Activated CD4-positive, alpha-beta T cell treated with anti-CD3 and anti-CD28 coated beads, Interleukin-2, amount 10 ng/mL, durations not matched to agents 7 days and 5 days (primary cell): ENCODE results near the gene NRN1L. TPM values are rescaled to one million over a fixed set of nuclear protein-coding genes. Genes with fewer than 3 reads are reported as not detected.
A peak's percentile ranks its signal among the peaks of the same experiment; 100 is the strongest.
"Not testable (repeated sequence)": the region's sequence is repeated elsewhere in the genome, so short reads cannot be mapped to it uniquely, and the experiment has no call there.

Experiments used
- CTCF ChIA-PET: fragments of 350-600 bp; sonication (Branson Sonifier 250); formaldehyde crosslinking; loops from one replicate; lab custom pipeline; 2021; ENCODE audit warnings: antibody characterized with exemption; lab: Charles Lee
- POLR2A ChIA-PET: fragments of 350-600 bp; sonication (Branson Sonifier 250); formaldehyde crosslinking; loops from one replicate; lab custom pipeline; 2021; ENCODE audit warnings: antibody characterized with exemption; lab: Charles Lee
- DNase-seq: peaks from one replicate; pipeline ENCODE4 v3.0.0-alpha.2; 2020
- H3K27ac Mint-ChIP-seq: one replicate; pipeline ENCODE4 v1.8.0; 2021; ENCODE audit warnings: mild to moderate bottlenecking, moderate library complexity, mixed read lengths
- H3K27me3 Mint-ChIP-seq: one replicate; pipeline ENCODE4 v1.8.0; 2021; ENCODE audit warnings: mixed read lengths
- H3K36me3 Mint-ChIP-seq: one replicate; pipeline ENCODE4 v1.8.0; 2021; ENCODE audit warnings: low read depth, mixed read lengths
- H3K4me1 Mint-ChIP-seq: one replicate; pipeline ENCODE4 v1.8.0; 2021; ENCODE audit warnings: mixed read lengths
- H3K4me3 Mint-ChIP-seq: one replicate; pipeline ENCODE4 v1.8.0; 2021; ENCODE audit warnings: mild to moderate bottlenecking, moderate library complexity, mixed read lengths
- H3K9me3 Mint-ChIP-seq: one replicate; pipeline ENCODE4 v1.8.0; 2021; ENCODE audit warnings: mixed read lengths
- total RNA-seq, 2 experiments: library from RNA; stranded (reverse); gene quantifications; one replicate each; pipeline ENCODE4 v1.2.3, GENCODE V29; 2021

NRN1L gene
- 1 to 10 TPM; 1.5 to 2.5 TPM for total RNA-seq

DNA sequence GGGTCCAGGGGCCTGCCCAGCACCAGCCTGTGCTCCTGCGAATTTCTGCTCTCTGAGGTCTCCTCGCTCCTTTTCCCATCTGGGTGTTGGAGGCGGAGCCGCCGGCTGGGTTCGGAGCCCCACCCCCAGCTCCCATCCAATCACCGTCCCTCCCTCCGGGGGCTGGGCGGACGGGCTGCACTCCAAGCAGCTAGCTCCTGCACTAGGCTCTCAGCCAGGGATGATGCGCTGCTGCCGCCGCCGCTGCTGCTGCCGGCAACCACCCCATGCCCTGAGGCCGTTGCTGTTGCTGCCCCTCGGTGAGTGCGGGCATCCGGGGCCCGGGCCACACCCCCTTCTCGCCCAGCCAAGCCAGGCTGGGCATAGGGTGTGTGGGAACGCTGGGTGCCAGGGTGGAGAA lies at the start of gene NRN1L:
Gene NRN1L (plus strand): TSS at position 202 of the 400 bp plus-strand sequence. CDS start 19 bp downstream, at position 221.
- no peak within 1 kb of the TSS for H3K27ac Mint-ChIP-seq
- no peaks in the 10 kb centered on the region for H3K4me1 Mint-ChIP-seq
- no peaks in the 10 kb centered on the region for H3K27me3 Mint-ChIP-seq
- H3K4me3 Mint-ChIP-seq: no peak within 1 kb of the TSS
- ChIA-PET CTCF (interaction anchor here (0.9 to 3.7 kb wide), 14 partner anchors 8 to 71 kb away, joined by 3 to 24 read pairs (median 5); partner anchors contain the start of gene PSKH1), POLR2A (no interaction called here)
- H3K36me3 Mint-ChIP-seq: peaks cover 28% of the 10 kb centered on the region
- DNase-seq: no peak
- no peaks in the 10 kb centered on the region for H3K9me3 Mint-ChIP-seq

GRCh38 chr16:67837190-67837589 lies 47.5 kb upstream of the NRN1L start:
- CTCF ChIA-PET: interaction anchor here (0.9 to 1.0 kb wide), 2 partner anchors 9 to 20 kb away, joined by 3 to 5 read pairs; no protein-coding TSS in a partner anchor
- H3K9me3 Mint-ChIP-seq, DNase-seq, POLR2A ChIA-PET, H3K4me3 Mint-ChIP-seq, H3K27ac Mint-ChIP-seq, H3K27me3 Mint-ChIP-seq, H3K36me3 Mint-ChIP-seq: not testable (repeated sequence)
- H3K4me1 Mint-ChIP-seq: peaks cover 23% of the 10 kb centered on the region

DNA sequence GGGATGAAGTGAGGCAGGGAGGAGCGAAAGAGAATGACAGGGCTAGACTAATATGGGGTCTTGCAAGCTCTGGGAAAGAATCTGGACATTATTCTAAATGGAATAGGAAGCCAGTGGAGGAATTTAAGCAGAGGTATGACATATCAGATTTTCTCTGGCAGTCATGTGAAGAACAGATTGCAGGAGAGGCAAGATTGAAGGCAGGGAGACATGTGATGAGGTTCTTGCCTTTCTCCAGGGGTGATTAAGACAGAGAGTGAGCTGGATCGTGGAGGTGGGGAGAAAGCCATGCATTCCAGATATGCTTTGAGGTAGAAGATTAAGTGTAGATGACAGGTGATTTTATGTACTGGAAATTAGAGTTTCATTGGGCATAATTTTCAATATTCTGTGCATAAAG lies 46.9 kb upstream of the NRN1L start:
- POLR2A ChIA-PET: no interaction called here
- Mint-ChIP-seq H3K27ac (no peak overlapping the region), H3K27me3 (no peaks in the 10 kb centered on the region), H3K4me1 (peaks cover 17% of the 10 kb centered on the region), H3K4me3 (no peak overlapping the region), H3K9me3 (no peaks in the 10 kb centered on the region), H3K36me3 (no peaks in the 10 kb centered on the region)
- DNase-seq: no peak
- CTCF ChIA-PET: interaction anchor here (0.9 kb wide), 1 partner anchor 21 kb away, joined by 5 read pairs; no protein-coding TSS in a partner anchor

DNA sequence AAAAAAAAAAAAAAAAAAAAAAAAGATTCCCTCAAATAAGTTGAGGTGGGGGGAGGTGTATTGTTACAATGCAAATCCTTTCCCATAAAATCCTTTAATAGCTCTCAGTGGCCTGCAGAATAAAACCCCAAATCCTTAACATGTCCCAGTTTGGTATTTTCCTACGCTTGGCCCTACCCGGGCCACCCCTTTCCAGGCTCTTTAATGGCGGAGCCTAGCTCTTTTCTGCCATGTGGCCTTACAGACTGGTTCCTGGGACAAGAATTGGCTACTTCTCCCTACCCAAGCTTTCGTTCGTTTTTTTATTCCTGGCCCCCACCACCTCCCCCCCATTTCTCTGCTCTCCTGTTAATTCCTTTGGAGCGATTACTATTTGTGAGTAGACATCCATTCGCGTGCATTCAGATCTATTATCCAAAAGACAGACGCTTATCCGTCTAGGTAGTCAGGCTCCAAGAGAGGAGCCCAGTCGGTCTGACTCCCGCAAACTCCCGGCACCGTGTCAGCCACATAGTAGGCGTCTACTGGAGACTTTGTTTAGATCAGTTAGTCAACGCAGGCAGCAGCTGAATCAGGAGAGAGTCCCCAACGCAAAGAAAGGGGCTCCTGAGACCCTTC lies 43.4 kb upstream of the NRN1L start:
- H3K36me3 Mint-ChIP-seq: peaks cover 12% of the 10 kb centered on the region
- ChIA-PET POLR2A (no interaction called here), CTCF (interaction anchor here (0.8 to 1.6 kb wide), 7 partner anchors 11 to 320 kb away, joined by 3 to 8 read pairs (median 4); no protein-coding TSS in a partner anchor)
- H3K9me3 Mint-ChIP-seq: no peaks in the 10 kb centered on the region
- H3K27ac Mint-ChIP-seq: peak overlapping the region; percentile 98
- peaks cover 40% of the 10 kb centered on the region for H3K4me1 Mint-ChIP-seq
- H3K4me3 Mint-ChIP-seq: peak overlapping the region; percentile 91
- DNase-seq: no peak
- H3K27me3 Mint-ChIP-seq: no peaks in the 10 kb centered on the region

GRCh38 chr16:67841816-67842508 lies 42.7 kb upstream of the NRN1L start, which contains the start of gene THAP11:
TSS of gene THAP11 (plus strand) at chr16:67842320. CDS start at chr16:67842555, 235 bp downstream.
- H3K9me3 Mint-ChIP-seq: no peaks in the 10 kb centered on the region
- peak within 1 kb of the TSS; percentile 91 for H3K4me3 Mint-ChIP-seq
- peaks cover 40% of the 10 kb centered on the region for H3K4me1 Mint-ChIP-seq
- POLR2A ChIA-PET: no interaction called here
- DNase-seq: peak; percentile 97
- CTCF ChIA-PET: interaction anchor here (0.8 to 3.5 kb wide), 7 partner anchors 8 to 320 kb away, joined by 3 to 16 read pairs (median 4); no protein-coding TSS in a partner anchor
- no peaks in the 10 kb centered on the region for H3K27me3 Mint-ChIP-seq
- H3K36me3 Mint-ChIP-seq: peaks cover 12% of the 10 kb centered on the region
- peak within 1 kb of the TSS; percentile 98 for H3K27ac Mint-ChIP-seq

DNA sequence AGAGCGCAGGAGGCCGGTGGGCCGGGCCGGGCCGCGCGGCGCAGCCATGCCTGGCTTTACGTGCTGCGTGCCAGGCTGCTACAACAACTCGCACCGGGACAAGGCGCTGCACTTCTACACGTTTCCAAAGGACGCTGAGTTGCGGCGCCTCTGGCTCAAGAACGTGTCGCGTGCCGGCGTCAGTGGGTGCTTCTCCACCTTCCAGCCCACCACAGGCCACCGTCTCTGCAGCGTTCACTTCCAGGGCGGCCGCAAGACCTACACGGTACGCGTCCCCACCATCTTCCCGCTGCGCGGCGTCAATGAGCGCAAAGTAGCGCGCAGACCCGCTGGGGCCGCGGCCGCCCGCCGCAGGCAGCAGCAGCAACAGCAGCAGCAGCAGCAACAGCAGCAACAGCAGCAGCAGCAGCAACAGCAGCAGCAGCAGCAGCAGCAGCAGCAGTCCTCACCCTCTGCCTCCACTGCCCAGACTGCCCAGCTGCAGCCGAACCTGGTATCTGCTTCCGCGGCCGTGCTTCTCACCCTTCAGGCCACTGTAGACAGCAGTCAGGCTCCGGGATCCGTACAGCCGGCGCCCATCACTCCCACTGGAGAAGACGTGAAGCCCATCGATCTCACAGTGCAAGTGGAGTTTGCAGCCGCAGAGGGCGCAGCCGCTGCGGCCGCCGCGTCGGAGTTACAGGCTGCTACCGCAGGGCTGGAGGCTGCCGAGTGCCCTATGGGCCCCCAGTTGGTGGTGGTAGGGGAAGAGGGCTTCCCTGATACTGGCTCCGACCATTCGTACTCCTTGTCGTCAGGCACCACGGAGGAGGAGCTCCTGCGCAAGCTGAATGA lies 42.0 kb upstream of the NRN1L start:
- H3K9me3 Mint-ChIP-seq: no peaks in the 10 kb centered on the region
- peak overlapping the region; percentile 90 for H3K4me3 Mint-ChIP-seq
- CTCF ChIA-PET: interaction anchor here (0.7 to 3.5 kb wide), 6 partner anchors 9 to 32 kb away, joined by 3 to 16 read pairs (median 5); no protein-coding TSS in a partner anchor
- peaks cover 43% of the 10 kb centered on the region for H3K4me1 Mint-ChIP-seq
- peak overlapping the region; percentile 95 for H3K27ac Mint-ChIP-seq
- H3K27me3 Mint-ChIP-seq: no peaks in the 10 kb centered on the region
- DNase-seq: peak; percentile 64
- peaks cover 12% of the 10 kb centered on the region for H3K36me3 Mint-ChIP-seq
- POLR2A ChIA-PET: no interaction called here

DNA sequence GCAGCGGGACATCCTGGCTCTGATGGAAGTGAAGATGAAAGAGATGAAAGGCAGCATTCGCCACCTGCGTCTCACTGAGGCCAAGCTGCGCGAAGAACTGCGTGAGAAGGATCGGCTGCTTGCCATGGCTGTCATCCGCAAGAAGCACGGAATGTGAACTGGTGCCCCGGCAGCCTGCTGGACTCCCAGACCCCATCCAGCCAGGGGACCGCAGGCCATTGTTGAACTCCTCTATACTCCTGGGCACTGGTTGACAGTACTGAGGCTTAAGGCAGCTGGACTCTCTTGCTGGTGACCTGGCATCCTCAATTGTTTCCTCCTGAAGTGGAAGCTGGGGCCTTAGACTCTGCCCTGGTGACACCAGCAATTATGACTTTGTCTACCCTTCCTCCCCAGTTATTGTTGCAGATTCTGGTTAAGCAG lies 41.3 kb upstream of the NRN1L start:
- POLR2A ChIA-PET: interaction anchor here (0.6 kb wide), 1 partner anchor 106 kb away, joined by 3 read pairs; no protein-coding TSS in a partner anchor
- no peaks in the 10 kb centered on the region for H3K9me3 Mint-ChIP-seq
- H3K27me3 Mint-ChIP-seq: no peaks in the 10 kb centered on the region
- peak overlapping the region; percentile 95 for H3K27ac Mint-ChIP-seq
- peaks cover 49% of the 10 kb centered on the region for H3K4me1 Mint-ChIP-seq
- peak; percentile 76 for DNase-seq
- CTCF ChIA-PET: interaction anchor here (0.5 to 3.5 kb wide), 7 partner anchors 10 to 267 kb away, joined by 3 to 16 read pairs (median 4); no protein-coding TSS in a partner anchor
- H3K4me3 Mint-ChIP-seq: peak overlapping the region; percentile 90
- H3K36me3 Mint-ChIP-seq: peaks cover 12% of the 10 kb centered on the region

DNA sequence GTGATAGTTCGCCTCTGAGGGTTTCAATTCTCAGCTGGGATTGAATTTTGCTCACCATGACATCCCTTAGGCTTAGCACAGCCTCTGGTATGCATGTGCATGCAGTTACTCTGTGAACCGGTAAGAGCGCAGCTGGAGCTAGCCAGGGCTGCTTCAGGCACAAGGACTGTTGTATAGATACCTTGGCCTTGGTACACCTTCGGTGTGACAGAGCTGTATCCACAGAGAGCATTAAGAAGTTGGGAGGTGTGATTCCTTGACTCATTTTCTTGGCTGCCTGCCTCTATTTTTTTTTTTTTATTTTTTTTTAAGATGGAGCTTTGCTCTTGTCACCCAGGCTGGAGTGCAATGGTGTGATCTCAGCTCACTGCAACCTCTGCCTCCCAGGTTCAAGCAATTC lies 40.2 kb upstream of the NRN1L start:
- ChIA-PET POLR2A (interaction anchor here (0.5 to 0.7 kb wide), 2 partner anchors 43 to 154 kb away, joined by 3 to 4 read pairs; no protein-coding TSS in a partner anchor), CTCF (interaction anchor here (0.7 to 3.5 kb wide), 7 partner anchors 11 to 363 kb away, joined by 3 to 16 read pairs (median 6); partner anchors contain the start of genes ATP6V0D1 and NRN1L)
- no peak for DNase-seq
- Mint-ChIP-seq H3K27me3 (no peaks in the 10 kb centered on the region), H3K27ac (peak overlapping the region; percentile 31), H3K9me3 (no peaks in the 10 kb centered on the region), H3K36me3 (peaks cover 12% of the 10 kb centered on the region), H3K4me3 (peak overlapping the region; percentile 90), H3K4me1 (peaks cover 54% of the 10 kb centered on the region)

GRCh38 chr16:67845291-67846062 lies 39.2 kb upstream of the NRN1L start:
- Mint-ChIP-seq H3K36me3 (peaks cover 12% of the 10 kb centered on the region), H3K4me1 (peaks cover 56% of the 10 kb centered on the region), H3K9me3 (no peaks in the 10 kb centered on the region), H3K27ac (peak overlapping the region; percentile 93), H3K4me3 (peak overlapping the region; percentile 85), H3K27me3 (no peaks in the 10 kb centered on the region)
- ChIA-PET POLR2A (no interaction called here), CTCF (interaction anchor here (1.2 to 3.5 kb wide), 8 partner anchors 12 to 364 kb away, joined by 3 to 16 read pairs (median 5); partner anchors contain the start of genes ATP6V0D1 and NRN1L)
- no peak for DNase-seq

GRCh38 chr16:67846063-67846319 lies 38.7 kb upstream of the NRN1L start:
- H3K36me3 Mint-ChIP-seq: peaks cover 12% of the 10 kb centered on the region
- H3K9me3 Mint-ChIP-seq: no peaks in the 10 kb centered on the region
- H3K4me3 Mint-ChIP-seq: peak overlapping the region; percentile 85
- peaks cover 56% of the 10 kb centered on the region for H3K4me1 Mint-ChIP-seq
- ChIA-PET CTCF (interaction anchor here (0.5 to 3.0 kb wide), 6 partner anchors 12 to 325 kb away, joined by 4 to 16 read pairs (median 5); partner anchors contain the start of gene NRN1L), POLR2A (interaction anchor here (0.5 kb wide), 1 partner anchor 43 kb away, joined by 3 read pairs; no protein-coding TSS in a partner anchor)
- H3K27me3 Mint-ChIP-seq: no peaks in the 10 kb centered on the region
- peak overlapping the region; percentile 93 for H3K27ac Mint-ChIP-seq
- DNase-seq: no peak

GRCh38 chr16:67846320-67847063 lies 38.2 kb upstream of the NRN1L start, which contains the start of gene NUTF2:
TSS of gene NUTF2 (plus strand) at chr16:67846933. CDS start at chr16:67865131, 18,198 bp downstream.
- H3K27ac Mint-ChIP-seq: peak within 1 kb of the TSS; percentile 93
- H3K36me3 Mint-ChIP-seq: peaks cover 12% of the 10 kb centered on the region
- no peaks in the 10 kb centered on the region for H3K27me3 Mint-ChIP-seq
- POLR2A ChIA-PET: interaction anchor here (0.5 kb wide), 1 partner anchor 42 kb away, joined by 3 read pairs; no protein-coding TSS in a partner anchor
- peaks cover 52% of the 10 kb centered on the region for H3K4me1 Mint-ChIP-seq
- CTCF ChIA-PET: interaction anchor here (0.5 to 3.0 kb wide), 6 partner anchors 11 to 325 kb away, joined by 4 to 16 read pairs (median 5); partner anchors contain the start of gene NRN1L
- H3K4me3 Mint-ChIP-seq: peak within 1 kb of the TSS; percentile 90
- peak; percentile 96 for DNase-seq
- H3K9me3 Mint-ChIP-seq: no peaks in the 10 kb centered on the region
